Right lobe of liver (tissue), 6 donors: ENCODE measurements around the gene TRAF4. TPM values are rescaled to one million over a fixed set of nuclear protein-coding genes. Genes with fewer than 3 reads are reported as not detected.
"Not testable (repeated sequence)": the region's sequence is repeated elsewhere in the genome, so short reads cannot be mapped to it uniquely, and the experiment has no call there.

Experiments
- ATAC-seq, 4 donors: fragments of 200-7000 bp; cut with Tn5 transposase; one replicate each; pipeline ENCODE4 v1.9.1; 2020; ENCODE audit warnings: mild to moderate bottlenecking in 4 of 4, moderate library complexity in 4 of 4
- DNase-seq, 3 donors: peaks; one replicate each; pipeline ENCODE4 v3.0.0-alpha.2; 2020
- H3K27ac ChIP-seq, 3 donors: fragments of 200-600 bp; one replicate each; pipeline ENCODE4 v1.8.0; 2022
- H3K27me3 ChIP-seq, 2 donors: fragments of 200-600 bp; one replicate each; pipeline ENCODE4 v1.8.0; 2022
- H3K36me3 ChIP-seq, 4 donors: fragments of 200-600 bp; sonication (generic) in 1 of 4; one replicate each; pipeline versions ENCODE4 v1.5.1 to v1.8.0; 2017 to 2022; ENCODE audit warnings: control low read depth in 1 of 4
- H3K4me1 ChIP-seq, 4 donors: fragments of 200-600 bp; sonication (generic) in 1 of 4; one replicate each; pipeline versions ENCODE4 v1.5.1 to v1.8.0; 2017 to 2022; ENCODE audit warnings: control low read depth in 1 of 4
- H3K4me3 ChIP-seq, 3 donors: fragments of 200-600 bp; one replicate each; pipeline ENCODE4 v1.8.0; 2022
- H3K9me3 ChIP-seq, 4 donors: fragments of 200-600 bp; sonication (generic) in 1 of 4; one replicate each; pipeline versions ENCODE4 v1.5.1 to v1.8.0; 2017 to 2022; ENCODE audit warnings: control low read depth in 1 of 4
- POLR2A ChIP-seq: fragments of 450-650 bp; IDR thresholded peaks from one replicate; pipeline ENCODE4 v1.6.1; 2017; ENCODE audit warnings: antibody characterized with exemption, mild to moderate bottlenecking
- WGBS: methylation state at CpG from one replicate; pipeline ENCODE4 v1.1.6; 2018; ENCODE audit warnings: low coverage, low lambda C conversion rate; ENCODE audit not compliant: insufficient coverage; ENCODE audit errors: missing lambda C conversion rate; 5-methylcytosine and 5-hydroxymethylcytosine counted together
- intact Hi-C, 2 donors: fragments of 100-400 bp; cut with DNase I; formaldehyde crosslinking; loops; one replicate each; pipeline versions ENCODE4 v1.11.2 to v1.14.1; 2022
- small RNA-seq, 2 experiments: library from RNA; depleted of rRNA; stranded (forward); fragments of <200 nt; gene quantifications; one replicate each; pipeline ENCODE3, GENCODE V24; 2016
- total RNA-seq, 6 experiments: library from RNA; depleted of rRNA in 2 of 6; stranded (reverse); fragments of >200 nt in 2 of 6; fragmentation: NEBNext Ultra II Directional in 3 of 6; extraction: Animal tissue kit (Norgen Biotek cat#: 25700) in 3 of 6; gene quantifications; one replicate each; pipeline versions ENCODE4 v1.1.0 to v1.2.4, GENCODE V29; 2016 to 2023
- TF ChIP-seq, protein P1 (sequence below), 4 donors: fragments of 200-600 bp in 3 of 4; fragments of 450-650 bp in 1 of 4; IDR thresholded peaks; one replicate each; pipeline versions ENCODE4 v1.5.1 to v1.8.0; 2016 to 2022; ENCODE audit warnings: antibody characterized with exemption in 4 of 4, mild to moderate bottlenecking in 2 of 4
- donor health status: DM: no; HTN: yes; CAD: no.
- donor health status: DM: no; HTN: no; CAD: no.
- donor health status: DM: no; HTN: no; CAD: no.
- donor health status: DM: no; HTN: yes; CAD: no.
- donor health status: DM: no; HTN: yes; CAD: no.

Gene TRAF4
- total RNA-seq, 6 experiments from 2014 or later, result 26.4 to 55.2 (median 42.3) TPM

DNA sequence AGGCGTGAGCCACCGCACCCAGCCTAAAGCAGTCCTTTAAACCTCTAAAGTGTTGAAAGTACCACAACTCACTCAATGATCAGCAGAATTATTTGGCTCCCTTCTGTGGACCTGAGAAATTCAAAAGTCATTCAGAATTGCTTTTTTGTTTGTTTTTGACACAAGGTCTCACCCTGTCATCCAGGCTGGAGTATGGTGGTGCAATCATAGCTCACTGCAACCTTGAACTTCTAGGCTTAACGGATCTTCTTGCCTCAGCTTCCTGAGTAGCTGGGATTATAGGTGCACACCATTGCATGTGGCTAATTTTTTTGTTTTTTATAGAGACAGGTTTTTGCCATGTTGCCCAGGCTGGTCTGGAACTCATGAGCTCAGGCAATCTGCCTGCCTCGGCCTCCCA lies 44.3 kb downstream of the TRAF4 start:
- no peaks in the 10 kb centered on the region for H3K36me3 ChIP-seq
- TF ChIP-seq POLR2A, result no peak
- TF ChIP-seq, protein P1, sequence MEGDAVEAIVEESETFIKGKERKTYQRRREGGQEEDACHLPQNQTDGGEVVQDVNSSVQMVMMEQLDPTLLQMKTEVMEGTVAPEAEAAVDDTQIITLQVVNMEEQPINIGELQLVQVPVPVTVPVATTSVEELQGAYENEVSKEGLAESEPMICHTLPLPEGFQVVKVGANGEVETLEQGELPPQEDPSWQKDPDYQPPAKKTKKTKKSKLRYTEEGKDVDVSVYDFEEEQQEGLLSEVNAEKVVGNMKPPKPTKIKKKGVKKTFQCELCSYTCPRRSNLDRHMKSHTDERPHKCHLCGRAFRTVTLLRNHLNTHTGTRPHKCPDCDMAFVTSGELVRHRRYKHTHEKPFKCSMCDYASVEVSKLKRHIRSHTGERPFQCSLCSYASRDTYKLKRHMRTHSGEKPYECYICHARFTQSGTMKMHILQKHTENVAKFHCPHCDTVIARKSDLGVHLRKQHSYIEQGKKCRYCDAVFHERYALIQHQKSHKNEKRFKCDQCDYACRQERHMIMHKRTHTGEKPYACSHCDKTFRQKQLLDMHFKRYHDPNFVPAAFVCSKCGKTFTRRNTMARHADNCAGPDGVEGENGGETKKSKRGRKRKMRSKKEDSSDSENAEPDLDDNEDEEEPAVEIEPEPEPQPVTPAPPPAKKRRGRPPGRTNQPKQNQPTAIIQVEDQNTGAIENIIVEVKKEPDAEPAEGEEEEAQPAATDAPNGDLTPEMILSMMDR (IDR thresholded peaks at IDR 0.05), result no peak
- WGBS, result 54% methylated on average over 2 of the region's 4 CpGs
- H3K4me3 ChIP-seq, result no peak overlapping the region
- H3K9me3 ChIP-seq, result no peaks in the 10 kb centered on the region
- peaks cover 0 to 11% (median 0%) of the 10 kb centered on the region in 4 donors for H3K4me1 ChIP-seq
- no peaks in the 10 kb centered on the region for H3K27me3 ChIP-seq
- intact Hi-C loops, result no loop called here
- peak; percentile 22 to 73 (median 56) for ATAC-seq
- DNase-seq, result no peak
- no peak overlapping the region for H3K27ac ChIP-seq

GRCh38 chr17:28792877-28793661 lies 49.3 kb downstream of the TRAF4 start:
- Histone ChIP-seq H3K27ac (no peak overlapping the region), H3K4me3 (no peak overlapping the region), H3K4me1 (peaks cover 0 to 6% (median 0%) of the 10 kb centered on the region in 4 donors), H3K9me3 (no peaks in the 10 kb centered on the region), H3K27me3 (no peaks in the 10 kb centered on the region), H3K36me3 (no peaks in the 10 kb centered on the region)
- TF ChIP-seq POLR2A, result no peak
- TF ChIP-seq, protein P1 (IDR thresholded peaks at IDR 0.05), result no peak
- DNase-seq (no peak), ATAC-seq (no peak)
- 67% methylated on average over 2 of the region's 2 CpGs for whole genome bisulfite sequencing
- intact Hi-C loops, result no loop called here

DNA sequence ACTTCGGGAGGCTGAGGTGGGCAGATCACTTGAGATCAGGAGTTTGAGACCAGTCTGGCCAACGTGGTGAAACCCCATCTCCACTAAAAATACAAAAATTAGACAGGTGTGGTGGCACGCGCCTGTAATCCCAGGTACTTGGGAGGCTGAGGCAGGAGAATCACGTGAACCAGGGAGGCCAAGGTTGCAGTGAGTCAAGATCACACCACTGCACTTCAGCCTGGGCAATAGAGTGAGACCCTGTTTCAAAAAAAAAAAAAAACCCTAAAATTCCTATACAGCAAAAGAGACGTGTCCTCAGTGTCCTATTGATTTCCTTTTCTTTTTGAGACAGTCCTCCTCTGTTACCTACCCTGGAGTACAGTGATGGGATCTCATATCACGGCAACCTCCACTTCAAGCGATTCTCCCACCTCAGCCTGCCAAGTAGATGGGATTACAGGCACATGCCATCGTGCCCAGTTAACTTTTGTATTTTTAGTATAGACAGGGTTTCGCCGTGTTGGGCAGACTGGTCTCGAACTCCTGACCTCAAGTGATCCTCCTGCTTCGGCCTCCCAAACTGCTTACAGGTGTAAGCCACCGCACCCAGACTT lies 51.1 kb downstream of the TRAF4 start:
- H3K27ac ChIP-seq, H3K4me1 ChIP-seq, intact Hi-C loops, ATAC-seq, H3K36me3 ChIP-seq, H3K27me3 ChIP-seq, H3K4me3 ChIP-seq, H3K9me3 ChIP-seq: not testable (repeated sequence)
- peak in 1 of 3 donors; percentile 15 for DNase-seq
- WGBS, result 92% methylated on average over 11 of the region's 14 CpGs

DNA sequence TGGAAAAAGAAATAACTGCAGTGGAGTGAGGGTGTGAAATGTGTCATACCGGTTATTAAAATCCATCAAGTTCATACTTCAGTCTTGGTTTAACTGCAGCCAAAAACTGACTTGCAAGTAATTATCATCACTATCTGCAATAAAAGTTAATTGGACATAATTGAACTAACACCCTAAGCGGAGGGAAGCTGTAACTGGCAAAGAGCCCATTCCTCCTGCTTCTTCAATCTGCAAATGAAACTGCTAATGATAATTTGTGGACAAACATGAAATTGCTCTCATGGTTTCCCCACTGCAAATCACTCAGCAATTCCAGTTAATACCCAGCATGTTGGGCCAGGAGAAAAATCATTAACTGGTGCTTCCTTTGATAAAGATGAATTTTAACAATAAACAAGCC lies 52.3 kb downstream of the TRAF4 start:
- TF ChIP-seq POLR2A, result no peak
- TF ChIP-seq, protein P1 (IDR thresholded peaks at IDR 0.05), result no peak
- no peaks in the 10 kb centered on the region for H3K4me1 ChIP-seq
- no peak overlapping the region for H3K4me3 ChIP-seq
- no peak overlapping the region for H3K27ac ChIP-seq
- WGBS, result 85% methylated on average over 1 of the region's 2 CpGs
- H3K27me3 ChIP-seq, result no peaks in the 10 kb centered on the region
- intact Hi-C loops, result no loop called here
- H3K9me3 ChIP-seq, result no peaks in the 10 kb centered on the region
- ATAC-seq (no peak), DNase-seq (no peak)
- peaks cover 0 to 3% (median 0%) of the 10 kb centered on the region in 4 donors for H3K36me3 ChIP-seq

Small RNAs within 50 kb of the gene (small RNA-seq; reads per million reads assigned to genes)
- gene SNORD42A, result 0 reads per million in 2 experiments
- 0 reads per million in 2 experiments for gene SNORD42B
- gene SNORD4A, result 0 reads per million in 2 experiments
- gene SNORD4B, result 0 reads per million in 2 experiments

Other genes starting within 250 kb of the TRAF4 start
- gene FOXN1, start 237.7 kb upstream of the TRAF4 start, total RNA-seq, result not detected
- gene UNC119, start 191.4 kb upstream of the TRAF4 start, total RNA-seq, result 10 to 100 TPM; 11.5 to 37.8 (median 13.1) TPM
- 10 to 100 TPM in 4 of 6 experiments, 1 to 10 TPM in 2; 7.2 to 13.8 (median 11.0) TPM for gene PIGS, start 172.5 kb upstream of the TRAF4 start, total RNA-seq
- gene ALDOC, start 167.1 kb upstream of the TRAF4 start, total RNA-seq, result 10 to 100 TPM; 36.0 to 76.6 (median 48.9) TPM
- 10 to 100 TPM in 4 of 6 experiments, 1 to 10 TPM in 2; 8.4 to 14.1 (median 11.3) TPM for gene SPAG5, start 145.0 kb upstream of the TRAF4 start, total RNA-seq
- gene RSKR, start 129.8 kb upstream of the TRAF4 start, total RNA-seq, result 1 to 10 TPM; 1.5 to 7.3 (median 4.2) TPM
- gene BLTP2, start 98.9 kb upstream of the TRAF4 start, total RNA-seq, result 10 to 100 TPM; 33.2 to 90.3 (median 47.1) TPM
- gene SDF2, start 82.1 kb upstream of the TRAF4 start, total RNA-seq, result 10 to 100 TPM; 24.6 to 31.8 (median 26.4) TPM
- 10 to 100 TPM; 28.8 to 38.0 (median 34.0) TPM for gene SUPT6H, start 81.8 kb upstream of the TRAF4 start, total RNA-seq
- under 1 TPM in 5 of 6 experiments, not detected in 1; 0.18 to 0.97 (median 0.54) TPM for gene PROCA1, start 32.1 kb upstream of the TRAF4 start, total RNA-seq
- 10 to 100 TPM in 1 of 6 experiments, 1 to 10 TPM in 5; 2.5 to 12.5 (median 4.7) TPM for gene RAB34, start 26.1 kb upstream of the TRAF4 start, total RNA-seq
- gene RPL23A, start 24.0 kb upstream of the TRAF4 start, total RNA-seq, result 100 to 1,000 TPM; 212 to 464 (median 362) TPM
- 10 to 100 TPM in 1 of 6 experiments, 1 to 10 TPM in 5; 2.9 to 11.0 (median 7.0) TPM for gene TLCD1, start 17.8 kb upstream of the TRAF4 start, total RNA-seq
- 1 to 10 TPM; 1.6 to 5.4 (median 3.2) TPM for gene NEK8, start 15.2 kb upstream of the TRAF4 start, total RNA-seq
- gene FAM222B, start 98.8 kb downstream of the TRAF4 start, total RNA-seq, result 10 to 100 TPM in 1 of 6 experiments, 1 to 10 TPM in 5; 5.8 to 12.0 (median 8.8) TPM
- 10 to 100 TPM; 21.6 to 47.1 (median 23.4) TPM for gene ERAL1, start 111.0 kb downstream of the TRAF4 start, total RNA-seq
- gene FLOT2, start 153.7 kb downstream of the TRAF4 start, total RNA-seq, result 100 to 1,000 TPM in 1 of 6 experiments, 10 to 100 TPM in 5; 64.9 to 131 (median 82.8) TPM
- 10 to 100 TPM in 3 of 6 experiments, 1 to 10 TPM in 3; 3.4 to 27.4 (median 8.8) TPM for gene DHRS13, start 159.1 kb downstream of the TRAF4 start, total RNA-seq
- 10 to 100 TPM; 13.0 to 33.1 (median 17.4) TPM for gene PHF12, start 207.5 kb downstream of the TRAF4 start, total RNA-seq